Measurements from ENCODE around the gene NCBP2. TPM values are rescaled to one million over a fixed set of nuclear protein-coding genes. Genes with fewer than 3 reads are reported as not detected.

NCBP2 gene
- total RNA-seq, 1 experiment from 2014 or later, result 66.8 TPM

DNA sequence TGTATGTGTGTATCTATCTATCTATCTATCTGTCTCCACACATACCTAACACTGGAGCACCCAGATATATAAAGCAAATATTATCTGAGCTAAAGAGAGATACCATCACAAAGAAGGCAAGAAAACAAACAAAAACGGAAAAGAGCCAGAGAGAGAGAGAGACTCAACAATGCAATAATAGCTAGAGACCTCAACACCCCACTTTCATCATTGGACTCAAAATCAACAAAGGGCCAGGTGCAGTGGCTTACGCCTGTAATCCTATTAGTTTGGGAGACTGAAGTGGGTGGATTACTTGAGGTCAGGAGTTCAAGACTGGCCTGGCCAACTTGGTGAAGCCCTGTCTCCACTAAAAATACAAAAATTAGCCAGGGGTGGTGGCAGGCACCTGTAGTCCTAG, 23.4 kb downstream of the NCBP2 start:
- POLR2A ChIA-PET, result interaction anchor here (1.0 kb wide), 1 partner anchor 51 kb away, joined by 7 read pairs; the partner anchor contains the start of gene SENP5
- CTCF ChIA-PET, result no interaction called here
- H3K36me3 Mint-ChIP-seq (ENCODE audit: insufficient read depth, unreplicated experiment), result peaks cover 51% of the 10 kb centered on the region
- H3K4me3 ChIP-seq (ENCODE audit: low read depth, low read length), result no peak overlapping the region
- H3K27ac Mint-ChIP-seq (ENCODE audit: unreplicated experiment), result peak overlapping the region; percentile 16
- no peak for TF ChIP-seq CTCF (IDR thresholded peaks at IDR 0.05; ENCODE audit: insufficient read depth in 1 of 2, low read depth in 1 of 2, low read length in 1 of 2, severe bottlenecking in 1 of 2, unreplicated experiment in 1 of 2)
- peak; percentile 46 to 52 for DNase-seq
- peaks cover 7% of the 10 kb centered on the region for H3K9me3 Mint-ChIP-seq (ENCODE audit: unreplicated experiment)
- H3K36me3 ChIP-seq (ENCODE audit: control insufficient read depth, insufficient read depth, low read length), result peaks cover 2% of the 10 kb centered on the region; the same call in 1 of the 2 replicates
- no peaks in the 10 kb centered on the region for H3K27me3 Mint-ChIP-seq (ENCODE audit: insufficient read depth, unreplicated experiment)
- intact Hi-C loops (cut with micrococcal nuclease; ENCODE audit: unreplicated experiment), result no loop called here
- H3K9me3 ChIP-seq, result peaks cover 4% of the 10 kb centered on the region; the same call in 1 of the 2 replicates
- peaks cover 12% of the 10 kb centered on the region for H3K4me1 Mint-ChIP-seq (ENCODE audit: low read depth, unreplicated experiment)
- peaks cover 4% of the 10 kb centered on the region; the same call in 1 of the 2 replicates for H3K4me1 ChIP-seq
- no peaks in the 10 kb centered on the region for H3K27me3 ChIP-seq (replicated peaks; ENCODE audit: control insufficient read depth, insufficient read depth, low read length)
- H3K4me3 Mint-ChIP-seq (ENCODE audit: unreplicated experiment), result no peak overlapping the region
- no TSS peak for BruUV-seq (replicated peaks)

GRCh38 chr3:196916995-196917394, 25.3 kb downstream of the NCBP2 start:
- H3K27ac Mint-ChIP-seq (ENCODE audit: unreplicated experiment), result no peak overlapping the region
- no peak for TF ChIP-seq CTCF (IDR thresholded peaks at IDR 0.05; ENCODE audit: insufficient read depth in 1 of 2, low read depth in 1 of 2, low read length in 1 of 2, severe bottlenecking in 1 of 2, unreplicated experiment in 1 of 2)
- no peak for DNase-seq
- peaks cover 2% of the 10 kb centered on the region; the same call in 1 of the 2 replicates for H3K36me3 ChIP-seq (ENCODE audit: control insufficient read depth, insufficient read depth, low read length)
- H3K4me3 ChIP-seq (ENCODE audit: low read depth, low read length), result no peak overlapping the region
- H3K4me1 Mint-ChIP-seq (ENCODE audit: low read depth, unreplicated experiment), result peaks cover 12% of the 10 kb centered on the region
- H3K9me3 Mint-ChIP-seq (ENCODE audit: unreplicated experiment), result peaks cover 7% of the 10 kb centered on the region
- H3K4me3 Mint-ChIP-seq (ENCODE audit: unreplicated experiment), result no peak overlapping the region
- no peaks in the 10 kb centered on the region for H3K27me3 Mint-ChIP-seq (ENCODE audit: insufficient read depth, unreplicated experiment)
- H3K36me3 Mint-ChIP-seq (ENCODE audit: insufficient read depth, unreplicated experiment), result peaks cover 41% of the 10 kb centered on the region
- peaks cover 4% of the 10 kb centered on the region; the same call in 1 of the 2 replicates for H3K9me3 ChIP-seq
- ChIA-PET POLR2A (no interaction called here), CTCF (no interaction called here)
- BruUV-seq (replicated peaks), result no TSS peak
- intact Hi-C loops (cut with micrococcal nuclease; ENCODE audit: unreplicated experiment), result no loop called here
- H3K27me3 ChIP-seq (replicated peaks; ENCODE audit: control insufficient read depth, insufficient read depth, low read length), result no peaks in the 10 kb centered on the region
- H3K4me1 ChIP-seq, result peaks cover 4% of the 10 kb centered on the region; the same call in 1 of the 2 replicates

- H3K9me3 ChIP-seq, result peaks cover 4% of the 10 kb centered on the region; the same call in 1 of the 2 replicates
- H3K36me3 ChIP-seq (ENCODE audit: control insufficient read depth, insufficient read depth, low read length), result peaks cover 2% of the 10 kb centered on the region; the same call in 1 of the 2 replicates
- CTCF ChIA-PET, result no interaction called here
These were observed 26.1 kb downstream of the NCBP2 start for GRCh38 chr3:196916221-196916620.

More at GRCh38 chr3:196916221-196916620, 26.1 kb downstream of the NCBP2 start:
- no peak for TF ChIP-seq CTCF (IDR thresholded peaks at IDR 0.05; ENCODE audit: insufficient read depth in 1 of 2, low read depth in 1 of 2, low read length in 1 of 2, severe bottlenecking in 1 of 2, unreplicated experiment in 1 of 2)
- Mint-ChIP-seq H3K36me3 (ENCODE audit: insufficient read depth, unreplicated experiment) (peaks cover 48% of the 10 kb centered on the region), H3K4me3 (ENCODE audit: unreplicated experiment) (no peak overlapping the region), H3K27ac (ENCODE audit: unreplicated experiment) (no peak overlapping the region), H3K9me3 (ENCODE audit: unreplicated experiment) (peaks cover 7% of the 10 kb centered on the region), H3K4me1 (ENCODE audit: low read depth, unreplicated experiment) (peaks cover 12% of the 10 kb centered on the region), H3K27me3 (ENCODE audit: insufficient read depth, unreplicated experiment) (no peaks in the 10 kb centered on the region)
- no TSS peak for BruUV-seq (replicated peaks)
- no peak for DNase-seq
- intact Hi-C loops (cut with micrococcal nuclease; ENCODE audit: unreplicated experiment), result no loop called here
- POLR2A ChIA-PET, result no interaction called here
- no peaks in the 10 kb centered on the region for H3K27me3 ChIP-seq (replicated peaks; ENCODE audit: control insufficient read depth, insufficient read depth, low read length)
- peaks cover 4% of the 10 kb centered on the region; the same call in 1 of the 2 replicates for H3K4me1 ChIP-seq
- H3K4me3 ChIP-seq (ENCODE audit: low read depth, low read length), result no peak overlapping the region
